ENCODE data around the gene TBC1D9. TPM values are rescaled to one million over a fixed set of nuclear protein-coding genes. Genes with fewer than 3 reads are reported as not detected.
A peak's percentile ranks its signal among the peaks of the same experiment; 100 is the strongest.

Gene TBC1D9
- total RNA-seq, 4 donors from 2014 or later, result 13.0 to 79.2 (median 19.1) TPM

DNA sequence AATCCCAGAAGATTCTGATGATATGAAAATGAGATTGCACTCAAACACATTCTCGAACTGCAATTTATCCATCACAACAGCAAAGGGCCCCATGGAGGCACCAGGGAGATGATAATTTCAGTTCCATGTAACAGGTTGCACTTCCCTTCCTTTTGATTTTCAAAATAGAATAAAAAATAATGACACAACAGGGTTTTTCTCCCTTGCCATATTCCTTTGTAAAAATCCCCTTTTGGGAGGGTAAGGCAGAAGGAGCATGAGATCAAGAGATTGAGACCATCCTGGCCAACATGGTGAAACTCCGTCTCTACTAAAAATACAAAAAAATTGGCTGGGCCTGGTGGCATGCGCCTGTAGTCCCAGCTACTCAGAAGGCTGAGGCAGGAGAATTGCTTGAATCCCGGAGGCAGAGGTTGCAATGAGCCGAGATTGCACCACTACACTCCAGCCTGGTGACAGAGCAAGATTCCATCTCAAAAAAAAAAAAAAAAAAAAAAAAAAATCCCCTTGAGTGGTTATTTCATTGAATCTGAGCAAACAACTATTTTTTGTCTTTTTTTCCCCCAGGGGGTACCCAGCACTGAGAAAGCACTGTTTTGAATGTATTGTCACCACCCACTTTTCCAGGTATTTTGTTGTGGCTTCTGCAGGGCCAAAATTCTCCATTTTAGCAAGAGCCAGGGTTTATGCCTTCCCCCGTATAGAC, 26.7 kb downstream of the TBC1D9 start:
- no peaks in the 10 kb centered on the region for H3K27me3 ChIP-seq
- H3K36me3 ChIP-seq, result no peaks in the 10 kb centered on the region
- no peak for DNase-seq
- no peak overlapping the region for H3K27ac ChIP-seq
- no peak overlapping the region for H3K4me3 ChIP-seq
- TF ChIP-seq, protein P1, sequence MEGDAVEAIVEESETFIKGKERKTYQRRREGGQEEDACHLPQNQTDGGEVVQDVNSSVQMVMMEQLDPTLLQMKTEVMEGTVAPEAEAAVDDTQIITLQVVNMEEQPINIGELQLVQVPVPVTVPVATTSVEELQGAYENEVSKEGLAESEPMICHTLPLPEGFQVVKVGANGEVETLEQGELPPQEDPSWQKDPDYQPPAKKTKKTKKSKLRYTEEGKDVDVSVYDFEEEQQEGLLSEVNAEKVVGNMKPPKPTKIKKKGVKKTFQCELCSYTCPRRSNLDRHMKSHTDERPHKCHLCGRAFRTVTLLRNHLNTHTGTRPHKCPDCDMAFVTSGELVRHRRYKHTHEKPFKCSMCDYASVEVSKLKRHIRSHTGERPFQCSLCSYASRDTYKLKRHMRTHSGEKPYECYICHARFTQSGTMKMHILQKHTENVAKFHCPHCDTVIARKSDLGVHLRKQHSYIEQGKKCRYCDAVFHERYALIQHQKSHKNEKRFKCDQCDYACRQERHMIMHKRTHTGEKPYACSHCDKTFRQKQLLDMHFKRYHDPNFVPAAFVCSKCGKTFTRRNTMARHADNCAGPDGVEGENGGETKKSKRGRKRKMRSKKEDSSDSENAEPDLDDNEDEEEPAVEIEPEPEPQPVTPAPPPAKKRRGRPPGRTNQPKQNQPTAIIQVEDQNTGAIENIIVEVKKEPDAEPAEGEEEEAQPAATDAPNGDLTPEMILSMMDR (IDR thresholded peaks at IDR 0.05), result no peak
- no peak for TF ChIP-seq POLR2A (IDR thresholded peaks at IDR 0.05)
- H3K9me3 ChIP-seq, result no peaks in the 10 kb centered on the region
- H3K4me1 ChIP-seq, result peaks cover 0 to 24% (median 0%) of the 10 kb centered on the region in 4 donors

GRCh38 chr4:140726776-140727500, 29.2 kb downstream of the TBC1D9 start:
- Histone ChIP-seq H3K9me3 (no peaks in the 10 kb centered on the region), H3K4me3 (no peak overlapping the region), H3K27me3 (no peaks in the 10 kb centered on the region), H3K27ac (peak overlapping the region in 1 of 4 donors; percentile 27), H3K36me3 (no peaks in the 10 kb centered on the region), H3K4me1 (peaks cover 0 to 24% (median under 1%) of the 10 kb centered on the region in 4 donors)
- no peak for TF ChIP-seq POLR2A (IDR thresholded peaks at IDR 0.05)
- TF ChIP-seq, protein P1 (IDR thresholded peaks at IDR 0.05), result no peak
- no peak for DNase-seq

DNA sequence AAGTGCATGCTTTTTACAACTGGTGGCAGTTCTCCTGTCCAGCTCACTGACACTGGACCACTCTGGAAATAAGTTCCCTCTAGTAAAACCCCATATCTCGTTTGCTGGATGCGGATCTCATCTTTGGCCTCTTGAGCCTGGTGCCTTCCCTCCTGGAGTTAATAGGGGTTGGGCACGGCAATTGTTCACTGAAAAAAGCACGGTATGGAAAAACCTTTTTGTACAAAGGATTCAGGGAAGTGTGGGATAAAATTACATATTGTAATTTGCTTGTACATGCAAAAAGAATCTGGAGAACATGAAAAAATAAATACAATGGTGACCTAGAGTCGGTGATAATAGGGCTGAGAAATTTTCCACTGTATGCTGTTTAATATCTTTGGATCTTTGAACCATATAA, 30.6 kb downstream of the TBC1D9 start:
- H3K4me3 ChIP-seq, result no peak overlapping the region
- peaks cover 0 to 36% (median 4%) of the 10 kb centered on the region in 4 donors for H3K4me1 ChIP-seq
- no peak for DNase-seq
- no peaks in the 10 kb centered on the region for H3K36me3 ChIP-seq
- no peaks in the 10 kb centered on the region for H3K9me3 ChIP-seq
- TF ChIP-seq POLR2A (IDR thresholded peaks at IDR 0.05), result no peak
- TF ChIP-seq, protein P1 (IDR thresholded peaks at IDR 0.05), result no peak
- no peak overlapping the region for H3K27ac ChIP-seq
- H3K27me3 ChIP-seq, result no peaks in the 10 kb centered on the region

GRCh38 chr4:140724760-140725159, 31.4 kb downstream of the TBC1D9 start:
- DNase-seq, result no peak
- no peak overlapping the region for H3K4me3 ChIP-seq
- H3K9me3 ChIP-seq, result no peaks in the 10 kb centered on the region
- no peaks in the 10 kb centered on the region for H3K36me3 ChIP-seq
- peaks cover 0 to 40% (median 7%) of the 10 kb centered on the region in 4 donors for H3K4me1 ChIP-seq
- no peak overlapping the region for H3K27ac ChIP-seq
- TF ChIP-seq POLR2A (IDR thresholded peaks at IDR 0.05), result no peak
- TF ChIP-seq, protein P1 (IDR thresholded peaks at IDR 0.05), result no peak
- H3K27me3 ChIP-seq, result no peaks in the 10 kb centered on the region

- H3K9me3 ChIP-seq, result no peaks in the 10 kb centered on the region
- DNase-seq, result peak; percentile 38 to 61 (median 52)
- H3K4me3 ChIP-seq, result peak overlapping the region; percentile 16 to 39 (median 28)
- TF ChIP-seq, protein P1 (IDR thresholded peaks at IDR 0.05), result no peak
- TF ChIP-seq POLR2A (IDR thresholded peaks at IDR 0.05), result no peak
- no peaks in the 10 kb centered on the region for H3K36me3 ChIP-seq
- peaks cover 0 to 19% (median 10%) of the 10 kb centered on the region in 4 donors for H3K4me1 ChIP-seq
- H3K27me3 ChIP-seq, result no peaks in the 10 kb centered on the region
- H3K27ac ChIP-seq, result peak overlapping the region; percentile 39 to 81 (median 65)
Observed at GRCh38 chr4:140720387-140721304, 35.5 kb downstream of the TBC1D9 start.
